ENCODE measurements around the gene YPEL3. TPM values are rescaled to one million over a fixed set of nuclear protein-coding genes. Genes with fewer than 3 reads are reported as not detected.

YPEL3 gene
- total RNA-seq, 3 donors from 2014 or later = 106 to 143 (median 114) TPM

- TF ChIP-seq POLR2AphosphoS5 (IDR thresholded peaks at IDR 0.05) (no peak), CTCF (IDR thresholded peaks at IDR 0.05) (no peak), POLR2A (IDR thresholded peaks at IDR 0.05) (no peak)
- intact Hi-C loops (cut with DNase I; ENCODE audit: low total_unique reads) = no loop called here
- H3K4me3 ChIP-seq = no peak overlapping the region
- H3K9me3 ChIP-seq = no peaks in the 10 kb centered on the region
- DNase-seq (ENCODE audit: low spot score in 2 of 2) = no peak
- H3K4me1 ChIP-seq = no peaks in the 10 kb centered on the region
- H3K36me3 ChIP-seq = peaks cover 16% of the 10 kb centered on the region
- H3K27ac ChIP-seq = peak overlapping the region in 1 of 2 donors; percentile 62
- no peaks in the 10 kb centered on the region for H3K27me3 ChIP-seq
Measured at GRCh38 chr16:30085820-30086219, 10.2 kb downstream of the YPEL3 start.

- H3K36me3 ChIP-seq = peaks cover 18% of the 10 kb centered on the region
- no peak for TF ChIP-seq POLR2A (IDR thresholded peaks at IDR 0.05)
- TF ChIP-seq CTCF (IDR thresholded peaks at IDR 0.05) = no peak
- no peak for TF ChIP-seq POLR2AphosphoS5 (IDR thresholded peaks at IDR 0.05)
Measured at GRCh38 chr16:30085247-30085646, 10.8 kb downstream of the YPEL3 start.

GRCh38 chr16:30084816-30085159 lies 11.2 kb downstream of the YPEL3 start:
- no peak for TF ChIP-seq CTCF (IDR thresholded peaks at IDR 0.05)
- TF ChIP-seq POLR2AphosphoS5 (IDR thresholded peaks at IDR 0.05) = no peak
- no peak for TF ChIP-seq POLR2A (IDR thresholded peaks at IDR 0.05)
- Histone ChIP-seq H3K27ac (no peak overlapping the region), H3K27me3 (no peaks in the 10 kb centered on the region), H3K4me3 (no peak overlapping the region), H3K9me3 (no peaks in the 10 kb centered on the region), H3K36me3 (peaks cover 18% of the 10 kb centered on the region), H3K4me1 (no peaks in the 10 kb centered on the region)
- intact Hi-C loops (cut with DNase I; ENCODE audit: low total_unique reads) = no loop called here
- no peak for DNase-seq (ENCODE audit: low spot score in 2 of 2)

More at GRCh38 chr16:30085247-30085646, 10.8 kb downstream of the YPEL3 start:
- no peak for DNase-seq (ENCODE audit: low spot score in 2 of 2)
- intact Hi-C loops (cut with DNase I; ENCODE audit: low total_unique reads) = no loop called here
- H3K4me3 ChIP-seq = no peak overlapping the region
- H3K27me3 ChIP-seq = no peaks in the 10 kb centered on the region
- no peaks in the 10 kb centered on the region for H3K4me1 ChIP-seq
- peak overlapping the region in 1 of 2 donors; percentile 62 for H3K27ac ChIP-seq
- no peaks in the 10 kb centered on the region for H3K9me3 ChIP-seq

- intact Hi-C loops (cut with DNase I; ENCODE audit: low total_unique reads) = no loop called here
- no peak overlapping the region for H3K4me3 ChIP-seq
- H3K27ac ChIP-seq = no peak overlapping the region
- H3K4me1 ChIP-seq = no peaks in the 10 kb centered on the region
- H3K27me3 ChIP-seq = no peaks in the 10 kb centered on the region
- TF ChIP-seq POLR2A (IDR thresholded peaks at IDR 0.05) (no peak), CTCF (IDR thresholded peaks at IDR 0.05) (no peak), POLR2AphosphoS5 (IDR thresholded peaks at IDR 0.05) (no peak)
- DNase-seq (ENCODE audit: low spot score in 2 of 2) = no peak
- peaks cover 18% of the 10 kb centered on the region for H3K36me3 ChIP-seq
- no peaks in the 10 kb centered on the region for H3K9me3 ChIP-seq
Measured at GRCh38 chr16:30084096-30084815, 11.8 kb downstream of the YPEL3 start.

- no peak for TF ChIP-seq CTCF (IDR thresholded peaks at IDR 0.05)
- no peak for TF ChIP-seq POLR2A (IDR thresholded peaks at IDR 0.05)
- TF ChIP-seq POLR2AphosphoS5 (IDR thresholded peaks at IDR 0.05) = no peak
- no peaks in the 10 kb centered on the region for H3K27me3 ChIP-seq
- no peak overlapping the region for H3K4me3 ChIP-seq
- H3K9me3 ChIP-seq = no peaks in the 10 kb centered on the region
- peaks cover 18% of the 10 kb centered on the region for H3K36me3 ChIP-seq
- H3K27ac ChIP-seq = no peak overlapping the region
- DNase-seq (ENCODE audit: low spot score in 2 of 2) = no peak
- intact Hi-C loops (cut with DNase I; ENCODE audit: low total_unique reads) = no loop called here
- no peaks in the 10 kb centered on the region for H3K4me1 ChIP-seq
Measured at GRCh38 chr16:30083216-30084055, 12.6 kb downstream of the YPEL3 start.
